K562 (cell line): ENCODE measurements around the gene NAXD. TPM values are rescaled to one million over a fixed set of nuclear protein-coding genes. Genes with fewer than 3 reads are reported as not detected.

Source experiments
- ATAC-seq: fragments of 200-7000 bp; cut with Tn5 transposase; 3 replicates; pipeline ENCODE4 v1.9.1; 2020; ENCODE audit warnings: moderate library complexity
- BruUV-seq: library from RNA; stranded (reverse); fragments of 400-500 nt; replicated peaks from 2 replicates; lab custom pipeline; 2021; lab: Mats Ljungman, UMichigan
- CTCF ChIA-PET: fragments of 300-600 bp; formaldehyde crosslinking; extraction: SDS; loops from one replicate; lab custom pipeline; 2021; ENCODE audit warnings: low intra/inter-chr PET ratio; lab: Yijun Ruan, JAX
- POLR2A ChIA-PET: fragments of 300-600, 350-650 bp; sonication (Branson Sonifier 250); formaldehyde crosslinking; extraction: SDS; loops from one replicate; lab custom pipeline; 2021; ENCODE audit warnings: antibody characterized with exemption, inconsistent platforms; lab: Yijun Ruan, JAX
- DNase-seq, 4 experiments: peaks; one replicate each; pipeline versions ENCODE4 v3.0.0 to v3.0.0-alpha.2; 2011 to 2018; ENCODE audit warnings: low spot score in 3 of 4, mixed read lengths in 3 of 4; ENCODE audit errors: extremely low read depth in 1 of 4
- FAIRE-seq: peaks from 2 replicates; lab custom pipeline; 2011; peaks lifted over from hg19 to GRCh38; lab: Jason Lieb, UNC
- H2AFZ ChIP-seq: 2 replicates; pipeline ENCODE4 v1.6.0; 2011; ENCODE audit warnings: low read depth, low read length, control low read depth, inconsistent platforms
- H3K27ac ChIP-seq: fragments of 200-600 bp; 3 replicates; pipeline ENCODE4 v1.8.0; 2011; ENCODE audit warnings: low read depth, mild to moderate bottlenecking, control low read depth, inconsistent platforms, low read length, moderate library complexity, mixed read lengths; ENCODE audit errors: extremely low read depth
- H3K27me3 ChIP-seq, 2 experiments: fragments of 300-600 bp in 1 of 2; 2 replicates in 1 of 2; 3 replicates in 1 of 2; pipeline versions ENCODE4 v1.6.0 to v1.8.0; 2011; ENCODE audit warnings: inconsistent platforms in 2 of 2, low read length in 2 of 2, mild to moderate bottlenecking in 1 of 2, mixed read lengths in 1 of 2, moderate library complexity in 1 of 2; ENCODE audit not compliant: control insufficient read depth in 2 of 2, insufficient read depth in 2 of 2
- H3K36me3 ChIP-seq: fragments of 300-600 bp; 3 replicates; pipeline ENCODE4 v1.8.0; 2011; ENCODE audit warnings: mild to moderate bottlenecking, low read length, inconsistent platforms; ENCODE audit not compliant: control insufficient read depth, insufficient read depth
- H3K4me1 ChIP-seq, 2 experiments: fragments of 200-600 bp in 1 of 2; replicated peaks in 1 of 2; 2 replicates in 1 of 2; 3 replicates in 1 of 2; pipeline versions ENCODE4 v1.5.1 to v1.8.0; 2011; ENCODE audit warnings: inconsistent platforms in 2 of 2, low read length in 2 of 2, mild to moderate bottlenecking in 1 of 2, mixed read lengths in 1 of 2, moderate library complexity in 1 of 2; ENCODE audit not compliant: control insufficient read depth in 2 of 2, insufficient read depth in 2 of 2
- H3K4me2 ChIP-seq: 2 replicates; pipeline ENCODE4 v1.6.1; 2011; ENCODE audit warnings: low read length, control low read depth, inconsistent platforms, mixed read lengths; ENCODE audit not compliant: insufficient read depth
- H3K4me3 ChIP-seq: fragments of 200-600 bp; sonication (generic), shearing (Covaris generic); 2 replicates; pipeline ENCODE4 v1.5.1; 2016; ENCODE audit warnings: control low read depth, inconsistent platforms
- H3K79me2 ChIP-seq: fragments of 200-600 bp; 3 replicates; pipeline ENCODE4 v1.8.0; 2011; ENCODE audit warnings: low read length, inconsistent platforms; ENCODE audit not compliant: control insufficient read depth, insufficient read depth
- H3K9ac ChIP-seq, 2 experiments: 2 replicates each; pipeline versions ENCODE4 v1.6.0 to v1.6.1; 2011; ENCODE audit warnings: low read depth in 2 of 2, low read length in 2 of 2, control low read depth in 1 of 2, inconsistent platforms in 1 of 2, mild to moderate bottlenecking in 1 of 2, mixed read lengths in 1 of 2; ENCODE audit not compliant: insufficient read depth in 1 of 2
- H3K9me1 ChIP-seq: one replicate; pipeline ENCODE4 v1.6.0; 2011; ENCODE audit warnings: inconsistent platforms, mild to moderate bottlenecking, low read length, moderate library complexity; ENCODE audit not compliant: control insufficient read depth, insufficient read depth
- H3K9me3 ChIP-seq: replicated peaks from 2 replicates; pipeline ENCODE4 v1.5.1; 2011; ENCODE audit warnings: low read depth, low read length, inconsistent platforms; ENCODE audit not compliant: control insufficient read depth, insufficient read depth
- H4K20me1 ChIP-seq: replicated peaks from 2 replicates; pipeline ENCODE4 v1.6.1; 2011; ENCODE audit warnings: low read length, inconsistent platforms, mixed read lengths; ENCODE audit not compliant: control insufficient read depth, insufficient read depth
- ETV5 ChIP-seq: sonication (generic); formaldehyde crosslinking; IDR thresholded peaks from 2 replicates; pipeline ENCODE4 v1.4.0; 2020; ENCODE audit warnings: low read depth, mild to moderate bottlenecking, missing genetic modification reagents
- KDM2B ChIP-seq: fragments of 250-450 bp; sonication (Bioruptor Pico); IDR thresholded peaks from 2 replicates; pipeline ENCODE4 v1.8.0; 2021; ENCODE audit warnings: mild to moderate bottlenecking, moderate library complexity
- PHF8 ChIP-seq: fragments of 200-600 bp; sonication (generic); IDR thresholded peaks from 2 replicates; pipeline ENCODE4 v1.6.1; 2012; ENCODE audit warnings: mixed run types, mild to moderate bottlenecking, inconsistent platforms, low read length, moderate library complexity, borderline replicate concordance
- RUNX1 ChIP-seq: sonication (generic); IDR thresholded peaks from 2 replicates; pipeline ENCODE4 v1.6.1; 2016; ENCODE audit warnings: antibody characterized with exemption, low read depth
- SIRT6 ChIP-seq: IDR thresholded peaks from one replicate; pipeline ENCODE4 v1.6.1; 2012; ENCODE audit warnings: low read depth, mild to moderate bottlenecking, control low read depth, inconsistent platforms, low read length, moderate library complexity
- SMARCA4 ChIP-seq: fragments of 450-650 bp; IDR thresholded peaks from 2 replicates; pipeline ENCODE4 v1.6.1; 2016
- SMARCA5 ChIP-seq: fragments of 450-650 bp; IDR thresholded peaks from 2 replicates; pipeline ENCODE4 v1.6.1; 2016
- TEAD4 ChIP-seq, 2 experiments: sonication (generic) in 1 of 2; formaldehyde crosslinking in 1 of 2; IDR thresholded peaks; 2 replicates each; pipeline versions ENCODE4 v1.6.1 to v1.8.0; 2012 to 2022; ENCODE audit warnings: borderline replicate concordance in 1 of 2, inconsistent platforms in 1 of 2, low read length in 1 of 2, mild to moderate bottlenecking in 1 of 2, missing genetic modification reagents in 1 of 2
- TRIM24 ChIP-seq, 2 experiments: fragments of 450-650 bp; IDR thresholded peaks; 2 replicates each; pipeline ENCODE4 v1.6.1; 2016
- ZFP30 ChIP-seq: fragments of 250-450 bp; sonication (Bioruptor Pico); IDR thresholded peaks from 2 replicates; pipeline ENCODE4 v1.8.0; 2022; ENCODE audit warnings: moderate library complexity, mild to moderate bottlenecking, inconsistent platforms, borderline replicate concordance
- ZKSCAN3 ChIP-seq: fragments of 250-450 bp; sonication (Bioruptor Pico); IDR thresholded peaks from 2 replicates; pipeline ENCODE4 v1.4.0; 2020
- ZNF431 ChIP-seq: sonication (generic); formaldehyde crosslinking; IDR thresholded peaks from 2 replicates; pipeline ENCODE4 v1.8.0; 2022; ENCODE audit warnings: mild to moderate bottlenecking, missing genetic modification reagents
- ZNF57 ChIP-seq: fragments of 450-650 bp; formaldehyde crosslinking; IDR thresholded peaks from 2 replicates; pipeline ENCODE4 v1.4.0; 2020; ENCODE audit warnings: mild to moderate bottlenecking, moderate library complexity
- WGBS: fragments of 100-300 bp; shearing (Covaris generic); methylation state at CpG from one replicate; pipeline ENCODE4 v1.1.6; 2016; ENCODE audit warnings: low coverage, mixed read lengths; ENCODE audit not compliant: insufficient coverage; ENCODE audit errors: missing lambda C conversion rate; 5-methylcytosine and 5-hydroxymethylcytosine counted together
- in situ Hi-C: fragments of 300-500 bp; cut with MboI; formaldehyde crosslinking; loops from 4 replicates; pipeline ENCODE4 v1.15.0; 2018; ENCODE audit warnings: inconsistent platforms, mixed read lengths
- intact Hi-C: fragments of 100-400 bp; cut with micrococcal nuclease; formaldehyde crosslinking; loops from 2 replicates; pipeline ENCODE4 v1.14.2; 2022
- polyA plus RNA-seq, 8 experiments: library from polyadenylated mRNA; depleted of rRNA in 4 of 8; stranded (reverse) in 5 of 8; unstranded in 3 of 8; fragments of >200 nt; fragmentation: Nextera tagmentation in 2 of 8; fragmentation: Illumina TruSeq in 1 of 8; extraction: Ambion mirVana in 2 of 8; extraction: Trizol in 1 of 8; gene quantifications; 2 replicates each; pipeline versions ENCODE4 v1.2.1 to v1.2.3, GENCODE V29; 2011 to 2014; ENCODE audit warnings: inconsistent platforms in 1 of 8, missing spikeins in 1 of 8
- total RNA-seq, 7 experiments: library from RNA; depleted of rRNA in 6 of 7; stranded (reverse); fragments of >200 nt in 6 of 7; fragmentation: Illumina TruSeq in 2 of 7; extraction: Trizol in 2 of 7; gene quantifications; 2 replicates each; pipeline versions ENCODE4 v1.2.1 to v1.2.3, GENCODE V29; 2011 to 2021; ENCODE audit warnings: low replicate concordance in 1 of 7
- TF ChIP-seq, protein P1 (sequence below): fragments of 200-600 bp; sonication (generic); IDR thresholded peaks from one replicate; pipeline ENCODE4 v1.6.1; 2012; ENCODE audit warnings: mild to moderate bottlenecking, low read depth, low read length, inconsistent platforms

Gene NAXD
- total and polyA plus RNA-seq, 9 of the 15 experiments (the other 6 are each of a cell fraction or from before 2014, with no cell fraction given) = 0.59 to 20.6 (median 13.0) TPM

DNA sequence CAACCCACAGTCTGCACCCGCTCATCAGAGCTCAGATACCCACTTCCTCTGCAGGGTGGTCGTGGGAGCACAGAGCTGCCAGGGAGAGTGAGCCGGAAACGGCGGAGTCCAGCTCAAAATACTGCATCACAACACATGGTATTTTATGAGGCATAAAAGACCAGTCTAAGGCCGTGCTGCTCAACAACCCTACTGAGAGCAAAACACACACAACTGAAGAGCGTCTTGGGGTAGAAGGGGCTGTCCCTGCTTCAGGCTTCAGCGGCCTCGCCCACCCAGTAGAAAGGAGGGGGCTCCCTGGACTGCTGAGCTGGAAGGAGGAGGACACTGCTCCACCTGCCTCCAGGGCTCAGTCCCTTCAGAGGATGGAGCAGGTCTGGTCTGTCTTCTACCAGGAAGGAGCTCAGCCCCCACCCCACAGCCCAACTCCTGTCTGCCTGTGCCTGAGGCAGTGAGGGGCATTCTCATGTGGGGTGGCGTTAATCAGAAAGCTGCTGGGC, 36.9 kb downstream of the NAXD start:
- intact Hi-C loops = no loop called here
- Histone ChIP-seq H2AFZ (no peak overlapping the region), H3K4me3 (no peak overlapping the region), H3K9me3 (no peaks in the 10 kb centered on the region), H4K20me1 (no peaks in the 10 kb centered on the region), H3K4me2 (no peak overlapping the region), H3K9ac (no peak overlapping the region), H3K4me1 (peaks cover 4 to 11% of the 10 kb centered on the region in 2 experiments; a peak in 4 of 5 replicates), H3K27ac (no peak overlapping the region), H3K27me3 (no peaks in the 10 kb centered on the region), H3K36me3 (peaks cover 27% of the 10 kb centered on the region; the same call in 1 of the 3 replicates), H3K9me1 (peaks cover 3% of the 10 kb centered on the region), H3K79me2 (no peaks in the 10 kb centered on the region)
- ChIA-PET CTCF (no interaction called here), POLR2A (interaction anchor here (0.6 kb wide), 1 partner anchor 179 kb away, joined by 3 read pairs; no protein-coding TSS in a partner anchor)
- TF ChIP-seq TEAD4 (IDR thresholded peaks at IDR 0.05; ENCODE audit: low read length) = no peak
- TF ChIP-seq TEAD4 (CRISPR knock-in tag; IDR thresholded peaks at IDR 0.05; ENCODE audit: borderline replicate concordance) = no peak
- no peak for TF ChIP-seq ZNF57 (CRISPR knock-in tag)
- TF ChIP-seq SMARCA4 = no peak
- no peak for TF ChIP-seq SIRT6
- TF ChIP-seq ZFP30 (CRISPR knock-in tag) = no peak
- TF ChIP-seq ETV5 = no peak
- no peak for TF ChIP-seq PHF8
- TF ChIP-seq ZNF431 = no peak
- no peak for TF ChIP-seq SMARCA5
- no peak for TF ChIP-seq KDM2B
- TF ChIP-seq ZKSCAN3 (CRISPR knock-in tag) = no peak
- TF ChIP-seq RUNX1 = no peak
- no peak for TF ChIP-seq TRIM24 (IDR thresholded peaks at IDR 0.05)
- TF ChIP-seq, protein P1, sequence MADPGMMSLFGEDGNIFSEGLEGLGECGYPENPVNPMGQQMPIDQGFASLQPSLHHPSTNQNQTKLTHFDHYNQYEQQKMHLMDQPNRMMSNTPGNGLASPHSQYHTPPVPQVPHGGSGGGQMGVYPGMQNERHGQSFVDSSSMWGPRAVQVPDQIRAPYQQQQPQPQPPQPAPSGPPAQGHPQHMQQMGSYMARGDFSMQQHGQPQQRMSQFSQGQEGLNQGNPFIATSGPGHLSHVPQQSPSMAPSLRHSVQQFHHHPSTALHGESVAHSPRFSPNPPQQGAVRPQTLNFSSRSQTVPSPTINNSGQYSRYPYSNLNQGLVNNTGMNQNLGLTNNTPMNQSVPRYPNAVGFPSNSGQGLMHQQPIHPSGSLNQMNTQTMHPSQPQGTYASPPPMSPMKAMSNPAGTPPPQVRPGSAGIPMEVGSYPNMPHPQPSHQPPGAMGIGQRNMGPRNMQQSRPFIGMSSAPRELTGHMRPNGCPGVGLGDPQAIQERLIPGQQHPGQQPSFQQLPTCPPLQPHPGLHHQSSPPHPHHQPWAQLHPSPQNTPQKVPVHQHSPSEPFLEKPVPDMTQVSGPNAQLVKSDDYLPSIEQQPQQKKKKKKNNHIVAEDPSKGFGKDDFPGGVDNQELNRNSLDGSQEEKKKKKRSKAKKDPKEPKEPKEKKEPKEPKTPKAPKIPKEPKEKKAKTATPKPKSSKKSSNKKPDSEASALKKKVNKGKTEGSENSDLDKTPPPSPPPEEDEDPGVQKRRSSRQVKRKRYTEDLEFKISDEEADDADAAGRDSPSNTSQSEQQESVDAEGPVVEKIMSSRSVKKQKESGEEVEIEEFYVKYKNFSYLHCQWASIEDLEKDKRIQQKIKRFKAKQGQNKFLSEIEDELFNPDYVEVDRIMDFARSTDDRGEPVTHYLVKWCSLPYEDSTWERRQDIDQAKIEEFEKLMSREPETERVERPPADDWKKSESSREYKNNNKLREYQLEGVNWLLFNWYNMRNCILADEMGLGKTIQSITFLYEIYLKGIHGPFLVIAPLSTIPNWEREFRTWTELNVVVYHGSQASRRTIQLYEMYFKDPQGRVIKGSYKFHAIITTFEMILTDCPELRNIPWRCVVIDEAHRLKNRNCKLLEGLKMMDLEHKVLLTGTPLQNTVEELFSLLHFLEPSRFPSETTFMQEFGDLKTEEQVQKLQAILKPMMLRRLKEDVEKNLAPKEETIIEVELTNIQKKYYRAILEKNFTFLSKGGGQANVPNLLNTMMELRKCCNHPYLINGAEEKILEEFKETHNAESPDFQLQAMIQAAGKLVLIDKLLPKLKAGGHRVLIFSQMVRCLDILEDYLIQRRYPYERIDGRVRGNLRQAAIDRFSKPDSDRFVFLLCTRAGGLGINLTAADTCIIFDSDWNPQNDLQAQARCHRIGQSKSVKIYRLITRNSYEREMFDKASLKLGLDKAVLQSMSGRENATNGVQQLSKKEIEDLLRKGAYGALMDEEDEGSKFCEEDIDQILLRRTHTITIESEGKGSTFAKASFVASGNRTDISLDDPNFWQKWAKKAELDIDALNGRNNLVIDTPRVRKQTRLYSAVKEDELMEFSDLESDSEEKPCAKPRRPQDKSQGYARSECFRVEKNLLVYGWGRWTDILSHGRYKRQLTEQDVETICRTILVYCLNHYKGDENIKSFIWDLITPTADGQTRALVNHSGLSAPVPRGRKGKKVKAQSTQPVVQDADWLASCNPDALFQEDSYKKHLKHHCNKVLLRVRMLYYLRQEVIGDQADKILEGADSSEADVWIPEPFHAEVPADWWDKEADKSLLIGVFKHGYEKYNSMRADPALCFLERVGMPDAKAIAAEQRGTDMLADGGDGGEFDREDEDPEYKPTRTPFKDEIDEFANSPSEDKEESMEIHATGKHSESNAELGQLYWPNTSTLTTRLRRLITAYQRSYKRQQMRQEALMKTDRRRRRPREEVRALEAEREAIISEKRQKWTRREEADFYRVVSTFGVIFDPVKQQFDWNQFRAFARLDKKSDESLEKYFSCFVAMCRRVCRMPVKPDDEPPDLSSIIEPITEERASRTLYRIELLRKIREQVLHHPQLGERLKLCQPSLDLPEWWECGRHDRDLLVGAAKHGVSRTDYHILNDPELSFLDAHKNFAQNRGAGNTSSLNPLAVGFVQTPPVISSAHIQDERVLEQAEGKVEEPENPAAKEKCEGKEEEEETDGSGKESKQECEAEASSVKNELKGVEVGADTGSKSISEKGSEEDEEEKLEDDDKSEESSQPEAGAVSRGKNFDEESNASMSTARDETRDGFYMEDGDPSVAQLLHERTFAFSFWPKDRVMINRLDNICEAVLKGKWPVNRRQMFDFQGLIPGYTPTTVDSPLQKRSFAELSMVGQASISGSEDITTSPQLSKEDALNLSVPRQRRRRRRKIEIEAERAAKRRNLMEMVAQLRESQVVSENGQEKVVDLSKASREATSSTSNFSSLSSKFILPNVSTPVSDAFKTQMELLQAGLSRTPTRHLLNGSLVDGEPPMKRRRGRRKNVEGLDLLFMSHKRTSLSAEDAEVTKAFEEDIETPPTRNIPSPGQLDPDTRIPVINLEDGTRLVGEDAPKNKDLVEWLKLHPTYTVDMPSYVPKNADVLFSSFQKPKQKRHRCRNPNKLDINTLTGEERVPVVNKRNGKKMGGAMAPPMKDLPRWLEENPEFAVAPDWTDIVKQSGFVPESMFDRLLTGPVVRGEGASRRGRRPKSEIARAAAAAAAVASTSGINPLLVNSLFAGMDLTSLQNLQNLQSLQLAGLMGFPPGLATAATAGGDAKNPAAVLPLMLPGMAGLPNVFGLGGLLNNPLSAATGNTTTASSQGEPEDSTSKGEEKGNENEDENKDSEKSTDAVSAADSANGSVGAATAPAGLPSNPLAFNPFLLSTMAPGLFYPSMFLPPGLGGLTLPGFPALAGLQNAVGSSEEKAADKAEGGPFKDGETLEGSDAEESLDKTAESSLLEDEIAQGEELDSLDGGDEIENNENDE = no peak
- DNase-seq (no peak), FAIRE-seq (no peak), ATAC-seq (no peak)
- BruUV-seq = no TSS peak
- in situ Hi-C loops = no loop called here
- WGBS = 95% methylated on average over 10 of the region's 10 CpGs
